H1 (cell line): ENCODE measurements around the gene ARRB1. TPM values are rescaled to one million over a fixed set of nuclear protein-coding genes. Genes with fewer than 3 reads are reported as not detected.

Source experiments
- CTCF ChIA-PET: fragments of 300-600 bp; sonication (Branson Sonifier 250); formaldehyde crosslinking; loops from one replicate; lab custom pipeline; 2021; ENCODE audit not compliant: partially characterized antibody; lab: Charles Lee
- POLR2A ChIA-PET: fragments of 300-600 bp; sonication (Branson Sonifier 250); formaldehyde crosslinking; loops from one replicate; lab custom pipeline; 2021; ENCODE audit warnings: inconsistent platforms; ENCODE audit not compliant: partially characterized antibody; lab: Charles Lee
- DNase-seq, 2 experiments: peaks; one replicate each; pipeline versions ENCODE4 v3.0.0 to v3.0.0-alpha.2; 2010 to 2022; ENCODE audit warnings: low spot score in 2 of 2, low read depth in 1 of 2, mixed read lengths in 1 of 2
- FAIRE-seq: peaks from 2 replicates; lab custom pipeline; 2011; peaks lifted over from hg19 to GRCh38; lab: Jason Lieb, UNC
- H2AFZ ChIP-seq: 2 replicates; pipeline ENCODE4 v1.8.1; 2012; ENCODE audit warnings: low read length, inconsistent platforms
- H2AK5ac ChIP-seq: 2 replicates; pipeline ENCODE4 v1.6.1; 2013; ENCODE audit warnings: low read depth, low read length
- H2BK120ac ChIP-seq: replicated peaks from 2 replicates; pipeline ENCODE3; 2013; ENCODE audit warnings: low read depth, low read length, inconsistent platforms
- H2BK12ac ChIP-seq: 2 replicates; pipeline ENCODE4 v1.6.1; 2013; ENCODE audit warnings: low read depth, low read length
- H2BK15ac ChIP-seq: 2 replicates; pipeline ENCODE4 v1.6.1; 2013; ENCODE audit warnings: low read length
- H2BK20ac ChIP-seq: 2 replicates; pipeline ENCODE4 v1.6.1; 2013; ENCODE audit warnings: low read length
- H2BK5ac ChIP-seq: 2 replicates; pipeline ENCODE4 v1.6.1; 2013; ENCODE audit warnings: low read depth, low read length
- H3K14ac ChIP-seq: 2 replicates; pipeline ENCODE4 v1.6.1; 2013; ENCODE audit warnings: inconsistent platforms; ENCODE audit not compliant: insufficient read length
- H3K18ac ChIP-seq: 2 replicates; pipeline ENCODE4 v1.6.1; 2013; ENCODE audit warnings: low read length; ENCODE audit errors: extremely low read depth
- H3K23ac ChIP-seq: 2 replicates; pipeline ENCODE4 v1.6.1; 2013; ENCODE audit warnings: inconsistent platforms; ENCODE audit not compliant: insufficient read length
- H3K23me2 ChIP-seq: 2 replicates; pipeline ENCODE4 v1.6.1; 2013; ENCODE audit warnings: low read depth, low read length
- H3K27ac ChIP-seq: 2 replicates; pipeline ENCODE4 v1.6.1; 2011; ENCODE audit warnings: low read depth, low read length, inconsistent platforms
- H3K27me3 ChIP-seq, 4 experiments: replicated peaks in 1 of 4; 1 replicate in 1 of 4; 2 replicates in 3 of 4; pipeline versions ENCODE4 v1.6.1 to v1.8.1; 2011 to 2013; ENCODE audit warnings: low read length in 3 of 4, mild to moderate bottlenecking in 3 of 4, inconsistent platforms in 2 of 4, mixed read lengths in 2 of 4, moderate library complexity in 1 of 4; ENCODE audit not compliant: control insufficient read depth in 3 of 4, insufficient read depth in 3 of 4; ENCODE audit errors: extremely low read depth in 1 of 4
- H3K36me3 ChIP-seq, 4 experiments: 2 replicates each; pipeline versions ENCODE4 v1.6.1 to v1.8.1; 2011 to 2013; ENCODE audit warnings: mild to moderate bottlenecking in 4 of 4, low read length in 3 of 4, moderate library complexity in 2 of 4, control low read depth in 1 of 4, inconsistent platforms in 1 of 4; ENCODE audit not compliant: insufficient read depth in 4 of 4, control insufficient read depth in 2 of 4
- H3K4ac ChIP-seq: replicated peaks from 2 replicates; pipeline ENCODE3; 2013; ENCODE audit warnings: low read length, low read depth, mixed read lengths, inconsistent platforms; ENCODE audit not compliant: insufficient read length
- H3K4me1 ChIP-seq, 4 experiments: replicated peaks in 1 of 4; 1 replicate in 1 of 4; 2 replicates in 3 of 4; pipeline versions ENCODE4 v1.6.1 to v1.8.1; 2011 to 2013; ENCODE audit warnings: low read length in 3 of 4, inconsistent platforms in 2 of 4, mixed read lengths in 1 of 4; ENCODE audit not compliant: insufficient read depth in 4 of 4, control insufficient read depth in 3 of 4
- H3K4me2 ChIP-seq, 2 experiments: 2 replicates each; pipeline versions ENCODE4 v1.6.1 to v1.8.1; 2011 to 2013; ENCODE audit warnings: low read depth in 2 of 2, low read length in 2 of 2, control low read depth in 1 of 2, inconsistent platforms in 1 of 2, mild to moderate bottlenecking in 1 of 2; ENCODE audit not compliant: insufficient read depth in 1 of 2
- H3K4me3 ChIP-seq, 4 experiments: fragments of 200-600, 300-600 bp in 1 of 4; sonication (generic), shearing (Covaris generic), sonication (Bioruptor Twin) in 1 of 4; 2 replicates each; pipeline versions ENCODE4 v1.5.1 to v1.8.1; 2011 to 2016; ENCODE audit warnings: low read length in 4 of 4, low read depth in 3 of 4, control low read depth in 2 of 4, inconsistent platforms in 2 of 4, mild to moderate bottlenecking in 2 of 4, mixed read lengths in 1 of 4, moderate library complexity in 1 of 4; ENCODE audit not compliant: insufficient read depth in 2 of 4; ENCODE audit errors: extremely low read depth in 1 of 4
- H3K56ac ChIP-seq: replicated peaks from 2 replicates; pipeline ENCODE3; 2013; ENCODE audit warnings: low read depth, mild to moderate bottlenecking, mixed read lengths, low read length, inconsistent platforms; ENCODE audit not compliant: insufficient read length
- H3K79me1 ChIP-seq: 2 replicates; pipeline ENCODE4 v1.6.1; 2013; ENCODE audit warnings: low read depth, low read length, control low read depth
- H3K79me2 ChIP-seq, 2 experiments: 2 replicates each; pipeline versions ENCODE4 v1.6.1 to v1.8.1; 2012 to 2013; ENCODE audit warnings: low read length in 2 of 2, mild to moderate bottlenecking in 2 of 2, inconsistent platforms in 1 of 2; ENCODE audit not compliant: insufficient read depth in 2 of 2, control insufficient read depth in 1 of 2
- H3K9ac ChIP-seq, 4 experiments: replicated peaks in 1 of 4; 1 replicate in 1 of 4; 2 replicates in 3 of 4; pipeline versions ENCODE4 v1.6.1 to v1.8.1; 2011 to 2013; ENCODE audit warnings: low read depth in 3 of 4, low read length in 3 of 4, control low read depth in 2 of 4, mild to moderate bottlenecking in 2 of 4, moderate library complexity in 2 of 4, inconsistent platforms in 1 of 4; ENCODE audit errors: extremely low read depth in 1 of 4
- H3K9me3 ChIP-seq, 2 experiments: 2 replicates each; pipeline versions ENCODE4 v1.6.1 to v1.8.1; 2012 to 2013; ENCODE audit warnings: mild to moderate bottlenecking in 2 of 2, moderate library complexity in 2 of 2, control low read depth in 1 of 2, inconsistent platforms in 1 of 2, low read depth in 1 of 2, low read length in 1 of 2, mixed read lengths in 1 of 2; ENCODE audit not compliant: insufficient read depth in 2 of 2
- H4K20me1 ChIP-seq, 2 experiments: replicated peaks in 1 of 2; 2 replicates each; pipeline versions ENCODE3 to v1.8.1; 2011 to 2013; ENCODE audit warnings: inconsistent platforms in 2 of 2, low read length in 2 of 2, mild to moderate bottlenecking in 1 of 2; ENCODE audit not compliant: insufficient read depth in 2 of 2, control insufficient read depth in 1 of 2
- H4K5ac ChIP-seq: 2 replicates; pipeline ENCODE4 v1.6.1; 2013; ENCODE audit warnings: low read length, low read depth, mixed read lengths, inconsistent platforms; ENCODE audit not compliant: insufficient read length
- H4K8ac ChIP-seq: 2 replicates; pipeline ENCODE4 v1.8.0; 2013; ENCODE audit warnings: mild to moderate bottlenecking, moderate library complexity, low read length, inconsistent platforms; ENCODE audit not compliant: insufficient read depth; ENCODE audit errors: extremely low read depth
- H4K91ac ChIP-seq: replicated peaks from 2 replicates; pipeline ENCODE3; 2013; ENCODE audit warnings: low read length, mixed read lengths, inconsistent platforms; ENCODE audit not compliant: insufficient read length
- SP4 ChIP-seq: IDR thresholded peaks from 2 replicates; pipeline ENCODE4 v1.6.1; 2012; ENCODE audit warnings: low read length, inconsistent platforms
- TBP ChIP-seq: IDR thresholded peaks from 2 replicates; pipeline ENCODE4 v1.6.1; 2011; ENCODE audit warnings: low read depth, low read length, improper control_type of control experiment
- WGBS, 2 experiments: shearing (Covaris generic) in 1 of 2; methylation state at CpG; one replicate each; pipeline versions ENCODE4 v1.1.6 to v1.1.7; 2013 to 2015; ENCODE audit warnings: low lambda C conversion rate in 2 of 2, mixed read lengths in 2 of 2, inconsistent platforms in 1 of 2, low coverage in 1 of 2, missing lambda C conversion rate in 1 of 2; ENCODE audit not compliant: insufficient replicate concordance in 2 of 2, insufficient coverage in 1 of 2, insufficient read length in 1 of 2; ENCODE audit errors: extremely low coverage in 1 of 2, missing lambda C conversion rate in 1 of 2; 5-methylcytosine and 5-hydroxymethylcytosine counted together
- polyA plus RNA-seq, 7 experiments: library from polyadenylated mRNA; depleted of rRNA in 3 of 7; stranded (reverse) in 5 of 7; unstranded in 2 of 7; fragments of >200 nt in 5 of 7; fragments of 200-250 nt in 2 of 7; gene quantifications; 1 replicate in 5 of 7; 2 replicates in 1 of 7; 4 replicates in 1 of 7; pipeline versions ENCODE4 v1.2.1 to v1.2.3, GENCODE V29; 2011 to 2013; ENCODE audit warnings: missing spikeins in 2 of 7, mixed read lengths in 2 of 7
- total RNA-seq: library from RNA; stranded (reverse); fragmentation: NEBNext Ultra II Directional; extraction: Animal tissue kit (Norgen Biotek cat#: 25700); gene quantifications from 2 replicates; pipeline ENCODE4 v1.2.1, GENCODE V29; 2021

ARRB1 gene
- total and polyA plus RNA-seq, 2 of the 8 experiments (the other 6 are each of a cell fraction or from before 2014, with no cell fraction given), result 9.4 to 31.8 TPM

DNA sequence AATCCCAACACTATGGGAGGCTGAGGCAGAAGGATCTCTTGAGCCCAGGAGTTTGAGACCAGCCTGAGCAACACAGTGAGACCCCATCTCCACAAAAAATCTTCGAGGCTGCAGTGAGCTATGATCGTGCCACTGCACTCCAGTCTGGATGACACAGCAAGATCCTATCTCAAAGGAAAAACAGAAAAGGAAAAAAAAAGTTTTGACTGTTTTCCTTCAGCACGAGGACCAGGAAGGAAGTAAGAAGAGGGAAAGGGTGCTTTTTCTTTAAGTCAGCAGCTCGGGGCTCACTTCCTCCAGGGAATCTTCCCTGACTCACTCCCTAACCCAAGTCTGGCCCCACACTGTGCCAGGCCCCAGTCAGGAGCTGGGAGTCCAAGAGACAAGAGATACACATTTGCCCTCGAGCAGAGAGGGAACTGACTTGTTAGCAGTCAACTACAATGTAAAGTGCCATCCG, 14.2 kb downstream of the ARRB1 start:
- 89% methylated on average over 6 of the region's 6 CpGs; no CpG with 5 or more reads in 1 of the 2 experiments for WGBS, 2 experiments
- Histone ChIP-seq H2AFZ (no peak overlapping the region), H2AK5ac (no peak overlapping the region), H2BK12ac (no peak overlapping the region), H4K91ac (no peak overlapping the region), H4K8ac (no peak overlapping the region), H3K79me2 (no peaks in the 10 kb centered on the region), H3K27ac (no peak overlapping the region), H3K4me1 (peaks cover 6 to 30% (median 24%) of the 10 kb centered on the region in 4 experiments), H3K4me2 (no peak overlapping the region), H3K27me3 (no peaks in the 10 kb centered on the region), H2BK20ac (no peak overlapping the region; the same call in 1 of the 2 replicates), H3K14ac (no peak overlapping the region), H3K9me3 (no peaks in the 10 kb centered on the region), H4K5ac (no peak overlapping the region), H2BK120ac (no peak overlapping the region), H3K4ac (no peak overlapping the region), H3K56ac (no peak overlapping the region), H3K23me2 (no peaks in the 10 kb centered on the region), H3K18ac (no peak overlapping the region; the same call in 1 of the 2 replicates), H2BK15ac (0 out of 2 replicates have a peak overlapping the region, but pooled peaks have one; percentile 25), H3K4me3 (no peak overlapping the region), H3K9ac (no peak overlapping the region), H2BK5ac (no peak overlapping the region), H3K79me1 (no peaks in the 10 kb centered on the region), H4K20me1 (no peaks in the 10 kb centered on the region), H3K23ac (no peak overlapping the region), H3K36me3 (0 out of 8 replicates have a peak, but pooled peaks cover 0 to 2% (median 0%) of the 10 kb centered on the region in 4 experiments)
- DNase-seq (no peak), FAIRE-seq (no peak)
- ChIA-PET CTCF (interaction anchor here (1.0 to 4.9 kb wide), 6 partner anchors 8 to 57 kb away, joined by 3 to 40 read pairs (median 3); no protein-coding TSS in a partner anchor), POLR2A (interaction anchor here (1.3 to 8.8 kb wide), 3 partner anchors 9 to 64 kb away, joined by 4 to 72 read pairs (median 5); partner anchors contain the start of gene ARRB1)
- TF ChIP-seq TBP, result no peak
- TF ChIP-seq SP4, result no peak
